ENCODE measurements around the gene GDF15.
A peak's percentile ranks its signal among the peaks of the same experiment; 100 is the strongest.

GDF15 gene, protein sequence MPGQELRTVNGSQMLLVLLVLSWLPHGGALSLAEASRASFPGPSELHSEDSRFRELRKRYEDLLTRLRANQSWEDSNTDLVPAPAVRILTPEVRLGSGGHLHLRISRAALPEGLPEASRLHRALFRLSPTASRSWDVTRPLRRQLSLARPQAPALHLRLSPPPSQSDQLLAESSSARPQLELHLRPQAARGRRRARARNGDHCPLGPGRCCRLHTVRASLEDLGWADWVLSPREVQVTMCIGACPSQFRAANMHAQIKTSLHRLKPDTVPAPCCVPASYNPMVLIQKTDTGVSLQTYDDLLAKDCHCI

DNA sequence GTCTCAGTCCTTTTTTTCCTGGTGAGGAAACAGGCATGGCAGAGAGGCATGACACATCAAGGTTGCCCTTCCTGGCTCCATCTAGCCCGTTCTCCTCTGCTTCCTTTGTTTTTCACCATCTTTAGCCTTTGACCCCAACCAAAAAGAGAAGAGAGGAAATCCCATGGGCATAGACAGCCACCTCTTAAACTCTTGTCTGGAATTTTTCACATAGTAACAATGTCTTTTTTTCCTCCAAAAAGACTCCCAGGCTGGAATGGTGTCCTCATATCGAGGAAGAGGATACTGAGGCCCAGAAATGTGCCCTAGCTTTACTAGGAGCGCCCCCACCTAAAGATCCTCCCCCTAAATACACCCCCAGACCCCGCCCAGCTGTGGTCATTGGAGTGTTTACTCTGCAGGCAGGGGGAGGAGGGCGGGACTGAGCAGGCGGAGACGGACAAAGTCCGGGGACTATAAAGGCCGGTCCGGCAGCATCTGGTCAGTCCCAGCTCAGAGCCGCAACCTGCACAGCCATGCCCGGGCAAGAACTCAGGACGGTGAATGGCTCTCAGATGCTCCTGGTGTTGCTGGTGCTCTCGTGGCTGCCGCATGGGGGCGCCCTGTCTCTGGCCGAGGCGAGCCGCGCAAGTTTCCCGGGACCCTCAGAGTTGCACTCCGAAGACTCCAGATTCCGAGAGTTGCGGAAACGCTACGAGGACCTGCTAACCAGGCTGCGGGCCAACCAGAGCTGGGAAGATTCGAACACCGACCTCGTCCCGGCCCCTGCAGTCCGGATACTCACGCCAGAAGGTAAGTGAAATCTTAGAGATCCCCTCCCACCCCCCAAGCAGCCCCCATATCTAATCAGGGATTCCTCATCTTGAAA lies at the start of gene GDF15:
Gene GDF15, plus strand, starts transcription at position 484 of the 868 bp plus-strand sequence. Its CDS starts 32 bp downstream, at position 516.
- POLR2A ChIA-PET, result no interaction called here
- H3K4me1 ChIP-seq (ENCODE audit: control insufficient read depth, insufficient read depth, low read length), result no peaks in the 10 kb centered on the region
- no peaks in the 10 kb centered on the region for H3K36me3 ChIP-seq (ENCODE audit: control insufficient read depth in 2 of 2, insufficient read depth in 1 of 2, low read length in 2 of 2)
- H3K27ac ChIP-seq (ENCODE audit: extremely low read depth, low read depth, low read length), result no peak within 1 kb of the TSS
- H3K9me3 ChIP-seq (ENCODE audit: control insufficient read depth, insufficient read depth, low read depth, low read length), result no peaks in the 10 kb centered on the region
- H3K4me3 ChIP-seq (ENCODE audit: low read depth, low read length), result no peak within 1 kb of the TSS
- CTCF ChIA-PET, result interaction anchor here (0.5 to 5.6 kb wide), 16 partner anchors 10 to 676 kb away, joined by 3 to 68 read pairs (median 4); partner anchors contain the start of genes LRRC25 and SSBP4
- TF ChIP-seq, protein P1, sequence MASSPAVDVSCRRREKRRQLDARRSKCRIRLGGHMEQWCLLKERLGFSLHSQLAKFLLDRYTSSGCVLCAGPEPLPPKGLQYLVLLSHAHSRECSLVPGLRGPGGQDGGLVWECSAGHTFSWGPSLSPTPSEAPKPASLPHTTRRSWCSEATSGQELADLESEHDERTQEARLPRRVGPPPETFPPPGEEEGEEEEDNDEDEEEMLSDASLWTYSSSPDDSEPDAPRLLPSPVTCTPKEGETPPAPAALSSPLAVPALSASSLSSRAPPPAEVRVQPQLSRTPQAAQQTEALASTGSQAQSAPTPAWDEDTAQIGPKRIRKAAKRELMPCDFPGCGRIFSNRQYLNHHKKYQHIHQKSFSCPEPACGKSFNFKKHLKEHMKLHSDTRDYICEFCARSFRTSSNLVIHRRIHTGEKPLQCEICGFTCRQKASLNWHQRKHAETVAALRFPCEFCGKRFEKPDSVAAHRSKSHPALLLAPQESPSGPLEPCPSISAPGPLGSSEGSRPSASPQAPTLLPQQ (tag by site-specific recombination; IDR thresholded peaks at IDR 0.05), result 0 out of 2 replicates have a peak, but pooled peaks have one; percentile 10
- TF ChIP-seq KLF9 (tag by site-specific recombination; IDR thresholded peaks at IDR 0.05; ENCODE audit: low read depth) (0 out of 2 replicates have a peak, but pooled peaks have one; percentile 16), ZNF670 (tag by site-specific recombination; IDR thresholded peaks at IDR 0.05; ENCODE audit: low read depth) (no peak), ZBTB10 (tag by site-specific recombination; IDR thresholded peaks at IDR 0.05) (peak; percentile 7; the same call in 1 of the 2 replicates), ZSCAN30 (tag by site-specific recombination; IDR thresholded peaks at IDR 0.05) (0 out of 2 replicates have a peak, but pooled peaks have one; percentile 34), ZNF449 (tag by site-specific recombination; IDR thresholded peaks at IDR 0.05) (no peak), SP7 (tag by site-specific recombination; IDR thresholded peaks at IDR 0.05) (0 out of 2 replicates have a peak, but pooled peaks have one; percentile 10), ZNF701 (tag by site-specific recombination; IDR thresholded peaks at IDR 0.05) (no peak), ZNF529 (tag by site-specific recombination; IDR thresholded peaks at IDR 0.05; ENCODE audit: insufficient replicate concordance) (no peak), ZFHX2 (tag by site-specific recombination; conservative IDR thresholded peaks at IDR 0.05) (peak; percentile 81), ZNF398 (tag by site-specific recombination; IDR thresholded peaks at IDR 0.05) (peak; percentile 56), GLI2 (tag by site-specific recombination; IDR thresholded peaks at IDR 0.05; ENCODE audit: borderline replicate concordance, low read depth) (no peak), ZNF335 (tag by site-specific recombination; conservative IDR thresholded peaks at IDR 0.05) (peak; percentile 27; the same call in 1 of the 2 replicates), HOXA7 (CRISPR knock-in tag; IDR thresholded peaks at IDR 0.05; ENCODE audit: borderline replicate concordance) (no peak), SP3 (tag by site-specific recombination; IDR thresholded peaks at IDR 0.05) (peak; percentile 79), PATZ1 (tag by site-specific recombination; IDR thresholded peaks at IDR 0.05) (no peak; the same call in 1 of the 2 replicates), ZNF521 (tag by site-specific recombination; IDR thresholded peaks at IDR 0.05) (no peak), CTCF (tag by site-specific recombination; IDR thresholded peaks at IDR 0.05) (peak; percentile 78)
- TF ChIP-seq, protein P2, sequence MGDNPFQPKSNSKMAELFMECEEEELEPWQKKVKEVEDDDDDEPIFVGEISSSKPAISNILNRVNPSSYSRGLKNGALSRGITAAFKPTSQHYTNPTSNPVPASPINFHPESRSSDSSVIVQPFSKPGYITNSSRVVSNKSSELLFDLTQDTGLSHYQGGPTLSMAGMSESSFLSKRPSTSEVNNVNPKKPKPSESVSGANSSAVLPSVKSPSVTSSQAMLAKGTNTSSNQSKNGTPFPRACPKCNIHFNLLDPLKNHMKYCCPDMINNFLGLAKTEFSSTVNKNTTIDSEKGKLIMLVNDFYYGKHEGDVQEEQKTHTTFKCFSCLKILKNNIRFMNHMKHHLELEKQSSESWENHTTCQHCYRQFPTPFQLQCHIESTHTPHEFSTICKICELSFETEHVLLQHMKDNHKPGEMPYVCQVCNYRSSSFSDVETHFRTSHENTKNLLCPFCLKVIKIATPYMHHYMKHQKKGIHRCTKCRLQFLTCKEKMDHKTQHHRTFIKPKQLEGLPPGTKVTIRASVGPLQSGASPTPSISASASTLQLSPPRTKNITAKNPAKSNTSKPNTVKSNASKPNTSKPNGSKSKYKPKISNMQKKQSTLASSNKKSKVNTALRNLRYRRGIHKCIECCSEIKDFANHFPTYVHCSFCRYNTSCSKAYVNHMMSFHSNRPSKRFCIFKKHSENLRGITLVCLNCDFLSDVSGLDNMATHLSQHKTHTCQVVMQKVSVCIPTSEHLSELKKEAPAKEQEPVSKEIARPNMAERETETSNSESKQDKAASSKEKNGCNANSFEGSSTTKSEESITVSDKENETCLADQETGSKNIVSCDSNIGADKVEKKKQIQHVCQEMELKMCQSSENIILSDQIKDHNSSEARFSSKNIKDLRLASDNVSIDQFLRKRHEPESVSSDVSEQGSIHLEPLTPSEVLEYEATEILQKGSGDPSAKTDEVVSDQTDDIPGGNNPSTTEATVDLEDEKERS (tag by site-specific recombination; IDR thresholded peaks at IDR 0.05), result no peak
